NB4 (cell line): ENCODE results near the gene NDUFB1.
A peak's percentile ranks its signal among the peaks of the same experiment; 100 is the strongest.

Experiments used
- MAX ChIP-seq: IDR thresholded peaks from 2 replicates; pipeline ENCODE4 v1.6.1; 2011; ENCODE audit warnings: low read depth, low read length
- POLR2A ChIP-seq: IDR thresholded peaks from 2 replicates; pipeline ENCODE4 v1.6.1; 2011; ENCODE audit warnings: mild to moderate bottlenecking; ENCODE audit not compliant: insufficient read length; ENCODE audit errors: extremely low read depth
- TF ChIP-seq, protein P1 (sequence below): IDR thresholded peaks from one replicate; pipeline ENCODE4 v1.5.1; 2012; ENCODE audit warnings: low read depth, low read length

DNA sequence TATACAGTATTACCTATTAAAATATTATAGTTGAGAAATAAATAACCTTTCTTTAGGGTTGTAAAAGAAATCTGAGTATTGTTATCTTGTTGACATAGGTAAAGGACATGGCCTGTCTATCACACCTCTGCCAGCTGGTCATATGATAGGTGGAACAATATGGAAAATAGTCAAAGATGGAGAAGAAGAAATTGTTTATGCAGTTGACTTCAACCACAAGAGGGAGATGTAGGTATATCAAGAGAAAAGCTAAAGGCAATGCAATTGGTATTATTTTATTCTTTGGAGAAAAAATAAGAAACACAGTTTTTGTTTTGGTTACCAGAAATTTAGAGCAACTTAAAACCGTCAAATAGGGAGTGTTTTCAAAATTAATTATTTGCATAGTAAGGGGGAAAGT, 13.8 kb upstream of the NDUFB1 start:
- TF ChIP-seq, protein P1, sequence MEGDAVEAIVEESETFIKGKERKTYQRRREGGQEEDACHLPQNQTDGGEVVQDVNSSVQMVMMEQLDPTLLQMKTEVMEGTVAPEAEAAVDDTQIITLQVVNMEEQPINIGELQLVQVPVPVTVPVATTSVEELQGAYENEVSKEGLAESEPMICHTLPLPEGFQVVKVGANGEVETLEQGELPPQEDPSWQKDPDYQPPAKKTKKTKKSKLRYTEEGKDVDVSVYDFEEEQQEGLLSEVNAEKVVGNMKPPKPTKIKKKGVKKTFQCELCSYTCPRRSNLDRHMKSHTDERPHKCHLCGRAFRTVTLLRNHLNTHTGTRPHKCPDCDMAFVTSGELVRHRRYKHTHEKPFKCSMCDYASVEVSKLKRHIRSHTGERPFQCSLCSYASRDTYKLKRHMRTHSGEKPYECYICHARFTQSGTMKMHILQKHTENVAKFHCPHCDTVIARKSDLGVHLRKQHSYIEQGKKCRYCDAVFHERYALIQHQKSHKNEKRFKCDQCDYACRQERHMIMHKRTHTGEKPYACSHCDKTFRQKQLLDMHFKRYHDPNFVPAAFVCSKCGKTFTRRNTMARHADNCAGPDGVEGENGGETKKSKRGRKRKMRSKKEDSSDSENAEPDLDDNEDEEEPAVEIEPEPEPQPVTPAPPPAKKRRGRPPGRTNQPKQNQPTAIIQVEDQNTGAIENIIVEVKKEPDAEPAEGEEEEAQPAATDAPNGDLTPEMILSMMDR: peak; percentile 26
- TF ChIP-seq POLR2A (no peak), MAX (no peak)
